ENCODE results near the gene MYNN.

MYNN gene

DNA sequence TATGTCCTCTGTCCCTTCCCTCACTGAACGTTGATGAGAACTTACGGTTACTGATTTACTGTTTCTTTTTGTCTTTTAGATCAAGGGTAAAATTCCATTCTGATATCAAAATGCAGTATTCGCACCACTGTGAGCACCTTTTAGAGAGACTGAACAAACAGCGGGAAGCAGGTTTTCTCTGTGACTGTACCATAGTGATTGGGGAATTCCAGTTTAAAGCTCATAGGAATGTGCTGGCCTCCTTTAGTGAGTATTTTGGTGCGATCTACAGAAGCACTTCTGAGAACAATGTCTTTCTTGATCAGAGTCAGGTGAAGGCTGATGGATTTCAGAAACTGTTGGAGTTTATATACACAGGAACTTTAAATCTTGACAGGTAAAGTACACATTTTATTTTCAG lies 990 bp downstream of the MYNN start:
- peak overlapping the region; percentile 81 to 98 for H3K4me3 ChIP-seq (replicated peaks in 1 of 2; ENCODE audit: low read depth in 2 of 2, low read length in 2 of 2)
- no peak for DNase-seq (ENCODE audit: low read depth in 2 of 2)
- TF ChIP-seq, protein P1, sequence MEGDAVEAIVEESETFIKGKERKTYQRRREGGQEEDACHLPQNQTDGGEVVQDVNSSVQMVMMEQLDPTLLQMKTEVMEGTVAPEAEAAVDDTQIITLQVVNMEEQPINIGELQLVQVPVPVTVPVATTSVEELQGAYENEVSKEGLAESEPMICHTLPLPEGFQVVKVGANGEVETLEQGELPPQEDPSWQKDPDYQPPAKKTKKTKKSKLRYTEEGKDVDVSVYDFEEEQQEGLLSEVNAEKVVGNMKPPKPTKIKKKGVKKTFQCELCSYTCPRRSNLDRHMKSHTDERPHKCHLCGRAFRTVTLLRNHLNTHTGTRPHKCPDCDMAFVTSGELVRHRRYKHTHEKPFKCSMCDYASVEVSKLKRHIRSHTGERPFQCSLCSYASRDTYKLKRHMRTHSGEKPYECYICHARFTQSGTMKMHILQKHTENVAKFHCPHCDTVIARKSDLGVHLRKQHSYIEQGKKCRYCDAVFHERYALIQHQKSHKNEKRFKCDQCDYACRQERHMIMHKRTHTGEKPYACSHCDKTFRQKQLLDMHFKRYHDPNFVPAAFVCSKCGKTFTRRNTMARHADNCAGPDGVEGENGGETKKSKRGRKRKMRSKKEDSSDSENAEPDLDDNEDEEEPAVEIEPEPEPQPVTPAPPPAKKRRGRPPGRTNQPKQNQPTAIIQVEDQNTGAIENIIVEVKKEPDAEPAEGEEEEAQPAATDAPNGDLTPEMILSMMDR (IDR thresholded peaks at IDR 0.05; ENCODE audit: low read depth, low read length), result no peak

DNA sequence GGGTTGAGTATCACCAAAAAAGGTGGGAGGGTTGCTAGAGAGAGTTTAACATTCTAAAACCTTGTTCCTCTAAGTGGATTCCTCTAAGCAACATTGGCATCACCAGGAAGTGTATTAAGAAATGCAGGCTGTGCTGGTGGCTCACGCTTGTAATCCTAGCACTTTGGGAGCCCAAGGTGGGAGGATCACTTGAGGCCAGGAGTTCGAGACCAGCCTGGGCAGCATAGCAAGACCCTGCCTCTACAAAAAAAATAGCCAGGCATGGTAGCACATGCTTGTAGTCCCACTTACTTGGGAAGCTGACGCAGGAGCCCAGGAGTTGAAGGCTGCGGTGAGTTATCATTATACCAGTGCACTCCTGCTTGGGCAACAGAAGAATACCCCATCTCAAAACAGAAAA lies 4.6 kb downstream of the MYNN start:
- DNase-seq (ENCODE audit: low read depth in 2 of 2), result no peak
- TF ChIP-seq, protein P1 (IDR thresholded peaks at IDR 0.05; ENCODE audit: low read depth, low read length), result no peak
- no peak overlapping the region for H3K4me3 ChIP-seq (replicated peaks in 1 of 2; ENCODE audit: low read depth in 2 of 2, low read length in 2 of 2)

DNA sequence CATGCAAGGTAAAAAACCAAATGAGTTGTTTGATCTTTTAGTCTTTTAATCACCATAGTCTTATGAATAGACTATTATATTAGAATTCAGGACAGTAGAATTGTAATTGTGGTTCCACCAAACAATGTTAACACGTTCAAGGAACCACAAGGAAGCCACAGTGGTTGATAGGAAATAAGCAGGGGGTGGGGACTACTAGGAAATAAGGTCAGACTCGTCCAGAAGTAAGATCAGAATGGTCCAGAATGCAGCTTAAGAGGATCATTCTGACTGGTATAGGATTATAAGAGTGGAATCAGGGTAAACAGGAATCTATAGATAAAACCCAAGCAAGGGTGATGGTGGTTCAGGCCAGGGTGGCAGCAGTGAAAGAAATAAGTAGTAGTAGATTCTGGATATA lies 7.5 kb downstream of the MYNN start:
- no peak for DNase-seq (ENCODE audit: low read depth in 2 of 2)
- no peak overlapping the region for H3K4me3 ChIP-seq (replicated peaks in 1 of 2; ENCODE audit: low read depth in 2 of 2, low read length in 2 of 2)
- TF ChIP-seq, protein P1 (IDR thresholded peaks at IDR 0.05; ENCODE audit: low read depth, low read length), result no peak

DNA sequence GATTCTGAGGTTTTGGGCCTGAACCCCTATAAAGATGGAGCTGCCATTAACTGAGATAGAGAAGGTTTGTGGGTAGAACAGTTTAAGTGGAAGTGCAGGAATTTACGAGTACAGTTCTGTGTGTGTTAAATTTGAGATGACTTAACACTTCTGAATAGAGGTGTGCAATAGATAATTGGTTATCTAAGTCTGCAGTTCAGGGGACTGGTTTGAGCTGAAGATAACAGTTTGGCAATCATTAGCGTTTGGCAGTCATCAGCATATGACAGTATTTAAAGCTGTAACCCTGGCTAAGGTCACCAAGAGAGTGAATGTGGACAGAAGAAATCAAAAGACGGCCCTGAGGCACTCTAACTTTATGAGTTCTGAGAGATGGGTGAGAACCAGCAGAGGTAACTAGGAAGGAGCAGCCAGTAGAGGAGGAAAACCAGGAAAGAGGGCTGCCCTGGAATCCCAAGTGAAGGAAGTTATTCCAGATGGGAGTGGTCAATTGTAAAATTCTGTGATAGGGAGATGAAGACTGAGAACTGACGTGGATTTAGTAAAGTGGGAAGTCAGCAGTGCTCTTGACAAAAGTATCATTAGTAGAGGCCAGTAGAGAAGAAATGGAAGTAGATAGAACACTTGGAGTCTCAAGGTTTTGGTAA lies 8.1 kb downstream of the MYNN start:
- TF ChIP-seq, protein P1 (IDR thresholded peaks at IDR 0.05; ENCODE audit: low read depth, low read length), result no peak
- no peak overlapping the region for H3K4me3 ChIP-seq (replicated peaks in 1 of 2; ENCODE audit: low read depth in 2 of 2, low read length in 2 of 2)
- DNase-seq (ENCODE audit: low read depth in 2 of 2), result no peak

DNA sequence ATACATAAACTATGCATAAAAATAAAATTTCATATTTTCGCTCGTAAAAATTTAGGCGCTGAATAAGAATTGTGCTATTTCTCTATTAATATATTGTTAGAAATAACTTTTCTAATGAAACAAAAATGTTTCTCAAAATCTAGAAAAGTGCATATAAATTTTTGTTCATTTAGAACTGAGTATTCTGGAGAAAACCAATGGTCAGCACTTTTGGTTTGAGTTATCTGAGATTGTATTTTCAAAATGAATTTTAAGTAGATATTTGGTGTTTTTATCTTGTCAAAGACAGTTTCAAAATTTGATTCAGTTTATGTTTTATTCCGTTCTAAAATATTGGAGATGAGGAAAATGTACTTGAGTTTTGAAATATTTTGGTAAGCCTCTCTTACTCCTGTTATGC lies 13.9 kb downstream of the MYNN start:
- TF ChIP-seq, protein P1 (IDR thresholded peaks at IDR 0.05; ENCODE audit: low read depth, low read length), result no peak
- no peak for DNase-seq (ENCODE audit: low read depth in 2 of 2)
- H3K4me3 ChIP-seq (replicated peaks in 1 of 2; ENCODE audit: low read depth in 2 of 2, low read length in 2 of 2), result no peak overlapping the region

DNA sequence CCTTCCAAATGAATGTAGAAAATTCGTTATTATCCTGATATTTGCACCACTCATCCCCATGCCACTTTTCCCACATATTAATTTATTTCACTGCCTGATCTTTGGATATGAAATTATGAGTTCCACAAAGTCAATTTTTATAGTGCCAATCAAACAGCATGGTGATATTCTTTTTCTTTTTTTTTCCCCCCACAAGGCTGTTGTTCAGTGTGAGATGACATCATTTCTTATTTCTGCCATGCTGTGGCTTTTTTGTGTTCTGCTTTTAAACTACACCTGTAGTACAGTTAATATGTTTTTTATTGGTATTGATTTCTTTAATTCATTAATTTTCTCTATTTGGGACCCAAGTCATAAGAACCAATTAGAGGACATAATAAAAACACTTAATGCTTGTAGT lies 14.6 kb downstream of the MYNN start:
- TF ChIP-seq, protein P1 (IDR thresholded peaks at IDR 0.05; ENCODE audit: low read depth, low read length), result no peak

DNA sequence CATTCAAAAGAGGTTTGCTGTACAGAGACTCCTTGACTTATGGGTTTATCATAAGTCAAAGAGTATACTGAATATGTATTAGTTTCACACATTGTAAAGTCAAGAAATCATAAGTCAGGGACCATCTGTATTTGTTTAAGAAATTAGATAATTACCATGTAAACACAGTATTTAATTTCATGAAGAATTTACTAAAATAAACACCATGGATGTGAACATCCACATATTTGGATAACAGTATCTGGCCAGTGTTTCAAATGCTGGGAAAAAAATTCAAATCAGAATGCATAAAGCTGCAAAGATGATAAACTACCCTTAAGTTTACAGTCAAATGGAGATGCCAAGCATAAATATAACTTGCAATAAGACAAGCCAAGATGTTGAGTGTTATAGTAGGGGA lies 17.0 kb downstream of the MYNN start:
- no peak overlapping the region for H3K4me3 ChIP-seq (replicated peaks in 1 of 2; ENCODE audit: low read depth in 2 of 2, low read length in 2 of 2)
- DNase-seq (ENCODE audit: low read depth in 2 of 2), result no peak
- TF ChIP-seq, protein P1 (IDR thresholded peaks at IDR 0.05; ENCODE audit: low read depth, low read length), result no peak

More for the DNA sequence above, 14.6 kb downstream of the MYNN start:
- DNase-seq (ENCODE audit: low read depth in 2 of 2), result no peak
- H3K4me3 ChIP-seq (replicated peaks in 1 of 2; ENCODE audit: low read depth in 2 of 2, low read length in 2 of 2), result no peak overlapping the region

All from cardiac fibroblast (primary cell).